ENCODE data around the gene EMILIN1.
"Not testable (repeated sequence)": the region's sequence is repeated elsewhere in the genome, so short reads cannot be mapped to it uniquely, and the experiment has no call there.

EMILIN1 gene

DNA sequence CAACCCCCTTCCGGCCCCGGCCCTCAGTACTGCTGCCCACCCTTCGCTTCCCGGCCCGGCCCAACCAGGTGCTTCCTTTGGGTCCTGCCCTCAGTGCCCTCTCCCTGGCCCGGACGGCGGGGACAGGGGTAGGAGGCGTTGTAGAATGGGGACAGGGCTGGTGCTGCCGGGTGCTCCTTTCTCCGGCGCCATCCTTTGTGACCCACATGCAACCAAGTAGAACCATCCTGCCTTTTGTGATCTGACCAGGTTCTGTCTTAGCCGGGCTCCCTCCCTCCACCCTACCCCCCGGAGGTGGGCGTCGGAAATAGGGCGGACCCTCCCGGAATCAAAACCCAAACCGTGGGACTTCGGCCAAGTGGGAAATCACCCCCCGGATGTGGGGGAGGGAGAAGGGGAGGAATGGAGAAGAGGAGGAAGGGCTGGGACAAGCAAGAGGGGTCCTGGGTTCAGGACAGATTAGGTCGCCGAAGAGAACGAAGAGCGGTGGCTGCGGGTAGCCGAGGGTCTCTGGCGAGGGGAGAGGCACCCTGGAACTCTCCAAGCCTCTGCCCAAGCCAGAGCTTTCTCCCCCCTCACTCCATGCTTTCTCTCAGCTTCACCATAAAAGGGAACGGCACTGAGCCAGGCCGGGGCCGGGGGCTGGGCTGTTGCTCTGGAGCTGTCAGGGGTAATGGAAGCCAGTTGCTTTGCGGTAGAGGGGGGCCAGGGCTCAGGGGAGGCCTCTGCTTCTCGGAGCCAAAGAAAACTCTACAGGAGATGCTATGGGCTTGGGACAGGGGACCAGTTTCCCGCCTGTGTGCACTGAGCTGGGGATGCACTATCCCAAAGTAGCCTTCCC, 6.2 kb upstream of the EMILIN1 start:
- H3K4me2 ChIP-seq: peak overlapping the region; percentile 93 to 100 (median 99)
- peak overlapping the region; percentile 77 to 97 (median 85) for H3K4me3 ChIP-seq
- H3K4me1 ChIP-seq: peaks cover 74 to 82% (median 80%) of the 10 kb centered on the region in 10 experiments
- TF ChIP-seq Cebpa-rat (IDR thresholded peaks at IDR 0.05): no peak
- no peaks in the 10 kb centered on the region for H3K27me3 ChIP-seq
- H3K9me3 ChIP-seq (replicated peaks in 1 of 11): no peaks in the 10 kb centered on the region
- peak overlapping the region; percentile 83 to 96 (median 89) for H3K9ac ChIP-seq
- H4K20me1 ChIP-seq: peaks cover 11 to 39% (median 30%) of the 10 kb centered on the region in 11 experiments; a peak in 19 of 22 replicates
- peaks cover 31 to 34% (median 32%) of the 10 kb centered on the region in 11 experiments for H3K36me3 ChIP-seq
- H3K27ac ChIP-seq: peak overlapping the region; percentile 51 to 93 (median 90); a peak in 21 of 22 replicates

DNA sequence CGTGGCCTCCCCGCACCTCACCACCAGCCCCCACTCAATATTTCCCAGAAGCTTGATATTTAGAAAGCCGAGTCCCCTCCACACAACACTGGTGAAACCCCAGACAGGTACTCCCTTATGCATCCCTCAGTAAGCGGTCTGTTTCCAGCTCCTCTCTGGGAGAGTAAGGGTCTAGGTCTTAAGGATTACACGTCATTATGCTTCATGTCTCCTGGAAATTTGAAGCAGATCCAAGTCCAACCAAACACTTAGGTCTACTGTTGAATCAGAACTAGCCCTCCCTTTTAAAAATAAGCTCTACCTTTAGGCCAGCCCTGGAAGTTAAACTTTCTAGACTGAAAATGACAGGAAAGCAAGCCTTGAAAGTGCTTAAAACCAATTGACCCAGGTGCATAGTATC, 5.5 kb upstream of the EMILIN1 start:
- peaks cover 24 to 27% (median 25%) of the 10 kb centered on the region in 11 experiments for H3K36me3 ChIP-seq
- H3K27me3 ChIP-seq: no peaks in the 10 kb centered on the region
- peaks cover 4 to 32% (median 23%) of the 10 kb centered on the region in 11 experiments; a peak in 19 of 22 replicates for H4K20me1 ChIP-seq
- H3K27ac ChIP-seq: peak overlapping the region in 10 of 11 experiments; percentile 77 to 93 (median 90); a peak in 20 of 22 replicates
- peak overlapping the region; percentile 83 to 96 (median 89); a peak in 21 of 22 replicates for H3K9ac ChIP-seq
- H3K4me3 ChIP-seq: peak overlapping the region in 9 of 10 experiments; percentile 77 to 97 (median 86); a peak in 13 of 20 replicates
- no peaks in the 10 kb centered on the region for H3K9me3 ChIP-seq (replicated peaks in 1 of 11)
- peaks cover 81 to 89% (median 87%) of the 10 kb centered on the region in 10 experiments for H3K4me1 ChIP-seq
- no peak for TF ChIP-seq Cebpa-rat (IDR thresholded peaks at IDR 0.05)
- peak overlapping the region; percentile 93 to 100 (median 99) for H3K4me2 ChIP-seq

DNA sequence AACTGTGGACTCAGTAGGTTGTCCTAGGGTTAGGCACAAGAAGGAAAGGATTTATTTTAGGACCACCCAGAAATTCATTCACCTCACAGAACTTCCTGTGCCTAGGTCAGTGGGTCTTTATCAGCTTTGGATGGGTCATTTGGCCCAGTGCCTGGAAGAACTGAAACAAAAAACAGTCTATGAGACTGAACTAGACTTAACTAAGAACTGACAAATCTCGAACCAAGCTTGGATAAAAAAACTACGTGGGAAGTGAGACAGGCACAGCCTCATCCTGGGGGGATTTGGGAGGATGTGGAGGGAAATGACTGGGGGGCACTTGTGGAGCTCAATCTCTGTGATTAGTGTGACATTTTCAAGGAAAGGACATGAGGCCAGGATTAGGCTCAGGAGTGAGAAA, 4.6 kb upstream of the EMILIN1 start:
- Histone ChIP-seq H3K27ac (peak overlapping the region; percentile 23 to 93 (median 90); a peak in 19 of 22 replicates), H3K9me3 (replicated peaks in 1 of 11) (no peaks in the 10 kb centered on the region), H3K4me1 (peaks cover 78 to 91% (median 86%) of the 10 kb centered on the region in 10 experiments), H4K20me1 (peaks cover 0 to 24% (median 15%) of the 10 kb centered on the region in 11 experiments; a peak in 16 of 22 replicates), H3K27me3 (no peaks in the 10 kb centered on the region), H3K4me3 (peak overlapping the region in 1 of 10 experiments; percentile 33; a peak in 1 of 20 replicates), H3K36me3 (peaks cover 15 to 18% (median 17%) of the 10 kb centered on the region in 11 experiments), H3K9ac (peak overlapping the region in 10 of 11 experiments; percentile 40 to 72 (median 65); a peak in 18 of 22 replicates), H3K4me2 (peak overlapping the region; percentile 93 to 100 (median 99))
- no peak for TF ChIP-seq Cebpa-rat (IDR thresholded peaks at IDR 0.05)

DNA sequence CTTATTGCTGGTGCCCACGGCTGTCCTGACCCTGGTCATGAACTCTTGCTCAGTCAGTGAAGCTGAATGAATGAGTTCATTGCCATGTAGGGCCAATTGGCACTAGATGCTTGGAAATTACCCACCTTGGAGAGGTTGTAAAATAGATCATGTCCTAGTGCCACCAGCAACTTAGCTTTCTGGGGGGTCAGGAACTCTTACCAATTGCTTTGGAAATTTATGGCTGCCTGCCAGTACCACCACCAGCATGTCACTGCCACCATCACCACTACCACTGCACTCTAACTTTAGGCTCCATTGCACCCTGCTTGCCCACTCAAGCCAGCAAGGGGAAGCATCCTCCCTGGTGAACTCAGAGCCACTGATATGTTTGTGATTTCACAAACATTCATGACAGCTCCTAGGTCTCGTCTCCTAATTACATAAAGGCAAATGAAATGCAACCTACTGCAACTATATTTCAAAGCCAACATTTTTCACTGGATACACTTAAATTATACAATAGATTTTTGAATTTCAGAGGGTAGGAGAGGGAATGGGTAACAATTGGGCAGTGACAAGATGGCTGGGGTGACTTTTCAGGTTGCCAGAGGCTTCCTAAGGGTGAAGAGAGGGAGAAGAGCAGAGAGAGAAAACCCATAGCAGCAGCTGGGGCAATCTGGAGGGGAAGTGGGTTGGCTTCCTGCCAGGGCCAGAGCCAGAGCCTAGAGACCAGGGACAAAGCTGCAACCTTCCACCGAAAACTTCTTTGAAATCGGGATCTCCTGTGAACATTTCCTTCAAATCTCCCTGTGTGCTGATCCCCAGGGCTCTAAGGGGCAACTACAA, 3.5 kb upstream of the EMILIN1 start:
- peak in 2 of 11 experiments; percentile 51 to 66; a peak in 3 of 22 replicates for TF ChIP-seq Cebpa-rat (IDR thresholded peaks at IDR 0.05)
- Histone ChIP-seq H3K9ac (peak overlapping the region; percentile 15 to 72 (median 64); a peak in 20 of 22 replicates), H3K4me3 (peak overlapping the region in 6 of 10 experiments; percentile 9 to 37 (median 26); a peak in 7 of 20 replicates), H3K27me3 (no peaks in the 10 kb centered on the region), H3K36me3 (peaks cover 3 to 6% (median 5%) of the 10 kb centered on the region in 11 experiments; a peak in 17 of 22 replicates), H3K4me2 (peak overlapping the region; percentile 93 to 100 (median 99)), H3K9me3 (replicated peaks in 1 of 11) (no peaks in the 10 kb centered on the region), H4K20me1 (peaks cover 0 to 12% (median 5%) of the 10 kb centered on the region in 11 experiments; a peak in 9 of 22 replicates), H3K27ac (peak overlapping the region; percentile 45 to 93 (median 90); a peak in 21 of 22 replicates), H3K4me1 (peaks cover 68 to 91% (median 77%) of the 10 kb centered on the region in 10 experiments)

DNA sequence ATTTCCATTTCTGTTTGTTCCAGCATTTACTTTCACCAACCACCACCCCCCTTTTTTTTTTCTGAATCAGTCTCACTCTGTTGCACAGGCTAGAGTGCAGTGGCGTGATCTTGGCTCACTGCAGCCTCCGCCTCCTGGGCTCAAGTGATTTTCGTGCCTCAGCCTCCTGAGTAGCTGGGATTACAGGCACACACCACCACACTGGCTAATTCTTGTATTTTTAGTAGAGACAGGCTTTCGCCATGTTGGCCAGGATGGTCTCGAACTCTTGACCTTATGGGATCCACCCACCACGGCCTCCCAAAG, 2.9 kb upstream of the EMILIN1 start:
- peak overlapping the region; percentile 15 to 72 (median 64); a peak in 20 of 22 replicates for H3K9ac ChIP-seq

DNA sequence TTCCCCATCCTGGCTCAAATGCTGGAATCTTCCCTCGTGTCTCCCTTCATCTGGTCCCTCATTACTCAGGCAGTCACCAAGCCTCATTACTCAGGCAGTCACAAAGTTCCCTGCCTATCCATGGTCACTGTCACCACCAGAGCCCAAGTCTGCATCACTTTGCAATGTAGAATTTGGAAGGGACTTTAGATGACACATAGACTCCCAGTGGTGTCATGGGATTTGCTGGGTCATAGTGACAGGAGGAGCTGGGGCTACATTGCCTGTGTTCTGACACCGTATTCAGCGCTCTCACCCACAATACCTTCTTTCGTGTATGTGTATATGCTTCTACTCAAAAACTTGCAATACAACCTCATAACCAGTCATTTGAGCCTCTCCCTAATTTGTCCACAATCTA, 2.1 kb upstream of the EMILIN1 start:
- Histone ChIP-seq H3K36me3 (peaks cover 0 to 7% (median 0%) of the 10 kb centered on the region in 11 experiments; a peak in 5 of 22 replicates), H3K9me3 (replicated peaks in 1 of 11) (no peaks in the 10 kb centered on the region), H3K4me3 (no peak overlapping the region), H3K27ac (peak overlapping the region in 9 of 11 experiments; percentile 81 to 93 (median 91); a peak in 18 of 22 replicates), H3K27me3 (no peaks in the 10 kb centered on the region), H3K4me1 (peaks cover 70 to 94% (median 78%) of the 10 kb centered on the region in 10 experiments), H4K20me1 (no peaks in the 10 kb centered on the region), H3K4me2 (peak overlapping the region; percentile 93 to 100 (median 99)), H3K9ac (peak overlapping the region in 6 of 11 experiments; percentile 55 to 72 (median 68); a peak in 10 of 22 replicates)
- no peak for TF ChIP-seq Cebpa-rat (IDR thresholded peaks at IDR 0.05)

More for the DNA sequence above, 2.9 kb upstream of the EMILIN1 start:
- not testable (repeated sequence) for H3K27me3 ChIP-seq; H4K20me1 ChIP-seq; H3K36me3 ChIP-seq; H3K9me3 ChIP-seq (replicated peaks in 1 of 11)
- Histone ChIP-seq H3K27ac (peak overlapping the region; percentile 45 to 93 (median 90); a peak in 21 of 22 replicates), H3K4me1 (peaks cover 68 to 91% (median 77%) of the 10 kb centered on the region in 10 experiments), H3K4me3 (peak overlapping the region in 5 of 10 experiments; percentile 2 to 35 (median 22); a peak in 7 of 20 replicates), H3K4me2 (peak overlapping the region; percentile 93 to 100 (median 99))

DNA sequence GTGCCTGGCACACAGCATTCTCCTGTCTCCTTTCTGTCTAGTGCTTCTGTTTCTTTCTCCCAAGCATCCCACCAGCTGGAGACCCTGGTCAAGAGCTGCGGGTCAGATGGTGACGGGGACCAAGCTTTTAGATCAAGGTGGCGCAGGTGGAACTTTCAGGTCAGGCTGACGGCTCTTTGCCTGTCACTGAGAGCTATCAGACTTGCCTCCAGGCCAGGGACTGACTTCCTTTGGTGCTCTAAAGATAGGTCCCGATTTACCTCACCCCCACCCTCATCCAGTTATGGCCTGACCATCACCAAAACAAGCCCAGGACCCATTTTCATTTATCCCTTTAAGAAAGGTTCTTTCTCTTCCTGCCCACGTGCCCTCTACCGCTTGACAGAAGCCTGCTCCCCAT, 1.2 kb upstream of the EMILIN1 start:
- Histone ChIP-seq H3K9ac (peak overlapping the region in 7 of 11 experiments; percentile 24 to 91 (median 89); a peak in 9 of 22 replicates), H3K9me3 (replicated peaks in 1 of 11) (no peaks in the 10 kb centered on the region), H3K36me3 (peaks cover under 1 to 14% (median 6%) of the 10 kb centered on the region in 11 experiments; a peak in 20 of 22 replicates), H3K27ac (peak overlapping the region; percentile 80 to 94 (median 88); a peak in 18 of 22 replicates), H4K20me1 (peaks cover 0 to 9% (median 0%) of the 10 kb centered on the region in 11 experiments; a peak in 9 of 22 replicates), H3K4me1 (peaks cover 75 to 97% (median 83%) of the 10 kb centered on the region in 10 experiments), H3K4me2 (peak overlapping the region; percentile 98 to 100 (median 99)), H3K27me3 (no peaks in the 10 kb centered on the region), H3K4me3 (no peak overlapping the region)
- TF ChIP-seq Cebpa-rat (IDR thresholded peaks at IDR 0.05): no peak
